Stimulated activated naive CD4-positive, alpha-beta T cell (primary cell): ENCODE results near the gene KRT8.

Source experiments
- DNase-seq, 6 experiments: peaks; one replicate each; lab custom pipeline; 2025; lab: John Stamatoyannopoulos, UW

The KRT8 gene

GRCh38 chr12:52925717-52926595 lies 21.1 kb upstream of the KRT8 start:
- no peak for DNase-seq

- no peak for DNase-seq
Measured at GRCh38 chr12:52924764-52925716, 20.2 kb upstream of the KRT8 start.

- no peak for DNase-seq
Measured at GRCh38 chr12:52921488-52922165, 16.8 kb upstream of the KRT8 start.

- DNase-seq, result no peak
Measured at GRCh38 chr12:52920937-52921336, 16.1 kb upstream of the KRT8 start.

- no peak for DNase-seq
Measured at GRCh38 chr12:52918784-52919183, 13.9 kb upstream of the KRT8 start.

- no peak for DNase-seq
Measured at GRCh38 chr12:52918351-52918750, 13.5 kb upstream of the KRT8 start.

- no peak for DNase-seq
Measured at GRCh38 chr12:52917800-52918199, 12.9 kb upstream of the KRT8 start.

GRCh38 chr12:52916216-52916615 lies 11.3 kb upstream of the KRT8 start:
- no peak for DNase-seq

GRCh38 chr12:52915637-52916036 lies 10.8 kb upstream of the KRT8 start:
- DNase-seq, result no peak

- DNase-seq, result no peak
Measured at GRCh38 chr12:52914576-52915121, 9.8 kb upstream of the KRT8 start.

GRCh38 chr12:52913431-52913821 lies 8.6 kb upstream of the KRT8 start:
- DNase-seq, result no peak

GRCh38 chr12:52912711-52913430 lies 8.0 kb upstream of the KRT8 start:
- DNase-seq, result no peak

- DNase-seq, result no peak
Measured at GRCh38 chr12:52910248-52910883, 5.5 kb upstream of the KRT8 start.

GRCh38 chr12:52909796-52910195 lies 4.9 kb upstream of the KRT8 start:
- no peak for DNase-seq

- no peak for DNase-seq
Measured at GRCh38 chr12:52909331-52909730, 4.5 kb upstream of the KRT8 start.

GRCh38 chr12:52907092-52907810 lies 2.4 kb upstream of the KRT8 start:
- DNase-seq, result no peak

GRCh38 chr12:52906191-52906601 lies 1.3 kb upstream of the KRT8 start:
- no peak for DNase-seq

GRCh38 chr12:52903855-52904508 lies 894 bp downstream of the KRT8 start:
- peak in 5 of 6 experiments; percentile 4 to 38 (median 19) for DNase-seq

GRCh38 chr12:52903285-52903854 lies 1.5 kb downstream of the KRT8 start:
- peak; percentile 34 to 63 (median 52) for DNase-seq
